Thoracic aorta (tissue), 2 donors: ENCODE results near the gene COMMD7. TPM values are rescaled to one million over a fixed set of nuclear protein-coding genes. Genes with fewer than 3 reads are reported as not detected.

Experiments used
- ATAC-seq: fragments of 150-250 bp; one replicate; pipeline ENCODE4 v1.8.0; 2017; ENCODE audit warnings: low read depth; ENCODE audit not compliant: insufficient number of reproducible peaks, low FRiP score
- DNase-seq: peaks from one replicate; pipeline ENCODE4 v3.0.0-alpha.2; 2020; ENCODE audit warnings: low spot score
- H3K27ac ChIP-seq, 2 donors: fragments of 200-600 bp; sonication (generic); 1 replicate in 1 of 2; 2 replicates in 1 of 2; pipeline ENCODE4 v1.5.1; 2016; ENCODE audit warnings: mild to moderate bottlenecking in 2 of 2, moderate library complexity in 2 of 2
- H3K27me3 ChIP-seq: fragments of 200-600 bp; sonication (generic); replicated peaks from 2 replicates; pipeline ENCODE4 v1.6.0; 2016; ENCODE audit warnings: mild to moderate bottlenecking; ENCODE audit not compliant: insufficient read depth
- H3K36me3 ChIP-seq: fragments of 200-600 bp; sonication (generic); one replicate; pipeline ENCODE4 v1.5.1; 2016
- H3K4me1 ChIP-seq, 2 donors: fragments of 200-600 bp; sonication (generic); 1 replicate in 1 of 2; 2 replicates in 1 of 2; pipeline versions ENCODE4 v1.5.1 to v1.6.0; 2016; ENCODE audit warnings: low read depth in 2 of 2, mild to moderate bottlenecking in 1 of 2; ENCODE audit not compliant: control insufficient read depth in 1 of 2
- H3K4me3 ChIP-seq: fragments of 200-600 bp; sonication (generic); 2 replicates; pipeline ENCODE4 v1.5.1; 2016; ENCODE audit warnings: mild to moderate bottlenecking
- H3K9me3 ChIP-seq: fragments of 200-600 bp; sonication (generic); 2 replicates; pipeline ENCODE4 v1.5.1; 2016
- CTCF ChIP-seq: fragments of 200-600 bp; sonication (generic); IDR thresholded peaks from one replicate; pipeline ENCODE4 v1.5.1; 2019; ENCODE audit warnings: antibody characterized with exemption
- total RNA-seq, 2 donors: library from RNA; depleted of rRNA; stranded (reverse); fragments of >200 nt; gene quantifications; one replicate each; pipeline versions ENCODE4 v1.1.0 to v1.2.3, GENCODE V29; 2016

The COMMD7 gene
- total RNA-seq, 2 donors from 2014 or later, result 15.7 to 24.6 TPM

- no peaks in the 10 kb centered on the region for H3K36me3 ChIP-seq
- no peaks in the 10 kb centered on the region for H3K27me3 ChIP-seq
- no peak overlapping the region for H3K4me3 ChIP-seq
- peak; percentile 60 for ATAC-seq
- no peak overlapping the region for H3K27ac ChIP-seq
- no peaks in the 10 kb centered on the region for H3K9me3 ChIP-seq
- no peaks in the 10 kb centered on the region for H3K4me1 ChIP-seq
- peak; percentile 25 for DNase-seq
- TF ChIP-seq CTCF, result peak; percentile 97
Measured at GRCh38 chr20:32789896-32790750, 46.9 kb upstream of the COMMD7 start.

GRCh38 chr20:32787168-32787567, 43.9 kb upstream of the COMMD7 start:
- no peaks in the 10 kb centered on the region for H3K27me3 ChIP-seq
- no peak for TF ChIP-seq CTCF
- no peak overlapping the region for H3K4me3 ChIP-seq
- H3K36me3 ChIP-seq, result no peaks in the 10 kb centered on the region
- no peak for ATAC-seq
- H3K27ac ChIP-seq, result no peak overlapping the region
- DNase-seq, result no peak
- H3K9me3 ChIP-seq, result no peaks in the 10 kb centered on the region
- no peaks in the 10 kb centered on the region for H3K4me1 ChIP-seq

GRCh38 chr20:32786059-32786760, 42.9 kb upstream of the COMMD7 start:
- no peak for ATAC-seq
- no peaks in the 10 kb centered on the region for H3K36me3 ChIP-seq
- no peaks in the 10 kb centered on the region for H3K9me3 ChIP-seq
- H3K27ac ChIP-seq, result no peak overlapping the region
- TF ChIP-seq CTCF, result no peak
- no peaks in the 10 kb centered on the region for H3K4me1 ChIP-seq
- H3K4me3 ChIP-seq, result no peak overlapping the region
- DNase-seq, result no peak
- H3K27me3 ChIP-seq, result no peaks in the 10 kb centered on the region

- Histone ChIP-seq H3K4me1 (no peaks in the 10 kb centered on the region), H3K36me3 (no peaks in the 10 kb centered on the region), H3K9me3 (no peaks in the 10 kb centered on the region), H3K4me3 (no peak overlapping the region), H3K27me3 (no peaks in the 10 kb centered on the region), H3K27ac (no peak overlapping the region)
- no peak for DNase-seq
- ATAC-seq, result no peak
- no peak for TF ChIP-seq CTCF
Measured at GRCh38 chr20:32784369-32785080, 41.3 kb upstream of the COMMD7 start.
